Measurements from ENCODE around the gene SLC30A10.
"Not testable (repeated sequence)": the region's sequence is repeated elsewhere in the genome, so short reads cannot be mapped to it uniquely, and the experiment has no call there.

DNA sequence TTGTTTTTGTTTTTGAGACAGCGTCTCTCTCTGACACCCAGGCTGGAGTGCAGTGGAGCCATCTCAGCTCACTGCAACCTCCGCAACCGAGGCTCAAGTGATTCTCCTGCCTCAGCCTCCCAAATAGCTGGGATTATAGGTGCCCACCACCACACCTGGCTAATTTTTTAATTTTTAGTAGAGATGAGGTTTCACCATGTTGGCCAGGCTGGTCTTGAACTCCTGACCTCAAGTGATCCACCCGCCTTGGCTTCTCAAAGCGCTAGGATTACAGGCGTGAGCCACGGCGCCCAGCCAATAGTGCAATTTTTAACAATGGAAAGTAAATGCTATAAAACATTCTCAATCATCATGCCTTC, 21.8 kb downstream of the SLC30A10 start:
- TF ChIP-seq, protein P1, sequence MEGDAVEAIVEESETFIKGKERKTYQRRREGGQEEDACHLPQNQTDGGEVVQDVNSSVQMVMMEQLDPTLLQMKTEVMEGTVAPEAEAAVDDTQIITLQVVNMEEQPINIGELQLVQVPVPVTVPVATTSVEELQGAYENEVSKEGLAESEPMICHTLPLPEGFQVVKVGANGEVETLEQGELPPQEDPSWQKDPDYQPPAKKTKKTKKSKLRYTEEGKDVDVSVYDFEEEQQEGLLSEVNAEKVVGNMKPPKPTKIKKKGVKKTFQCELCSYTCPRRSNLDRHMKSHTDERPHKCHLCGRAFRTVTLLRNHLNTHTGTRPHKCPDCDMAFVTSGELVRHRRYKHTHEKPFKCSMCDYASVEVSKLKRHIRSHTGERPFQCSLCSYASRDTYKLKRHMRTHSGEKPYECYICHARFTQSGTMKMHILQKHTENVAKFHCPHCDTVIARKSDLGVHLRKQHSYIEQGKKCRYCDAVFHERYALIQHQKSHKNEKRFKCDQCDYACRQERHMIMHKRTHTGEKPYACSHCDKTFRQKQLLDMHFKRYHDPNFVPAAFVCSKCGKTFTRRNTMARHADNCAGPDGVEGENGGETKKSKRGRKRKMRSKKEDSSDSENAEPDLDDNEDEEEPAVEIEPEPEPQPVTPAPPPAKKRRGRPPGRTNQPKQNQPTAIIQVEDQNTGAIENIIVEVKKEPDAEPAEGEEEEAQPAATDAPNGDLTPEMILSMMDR (IDR thresholded peaks at IDR 0.05; ENCODE audit: low read length), result not testable (repeated sequence)
- not testable (repeated sequence) for TF ChIP-seq EZH2 (optimal IDR thresholded peaks at IDR 0.05; ENCODE audit: low read depth, low read length); EZH2phosphoT487 (IDR thresholded peaks at IDR 0.05; ENCODE audit: low read length)

Measured in MM.1S (cell line).